ENCODE data around the gene GPX6. TPM values are rescaled to one million over a fixed set of nuclear protein-coding genes. Genes with fewer than 3 reads are reported as not detected.
"Not testable (repeated sequence)": the region's sequence is repeated elsewhere in the genome, so short reads cannot be mapped to it uniquely, and the experiment has no call there.

GPX6 gene
- total and polyA plus RNA-seq, 3 experiments from 2014 or later: not detected

- POLR2A ChIA-PET; H3K36me3 ChIP-seq (ENCODE audit: insufficient read depth, low read length); H3K9me3 ChIP-seq (ENCODE audit: low read length); H3K36me3 Mint-ChIP-seq; H3K9me3 Mint-ChIP-seq; CTCF ChIA-PET; H3K4me1 Mint-ChIP-seq; H3K4me3 Mint-ChIP-seq; H3K4me3 ChIP-seq (ENCODE audit: low read length); H3K4me1 ChIP-seq (ENCODE audit: insufficient read depth, low read length); DNase-seq; H3K27ac ChIP-seq (ENCODE audit: low read depth, low read length); H3K27ac Mint-ChIP-seq; H3K27me3 ChIP-seq (ENCODE audit: insufficient read depth, low read length, poor library complexity, severe bottlenecking): not testable (repeated sequence)
- peaks cover 14 to 54% of the 10 kb centered on the region in 2 donors for H3K27me3 Mint-ChIP-seq
These were observed 3.2 kb downstream of the GPX6 start for GRCh38 chr6:28512387-28512786.

DNA sequence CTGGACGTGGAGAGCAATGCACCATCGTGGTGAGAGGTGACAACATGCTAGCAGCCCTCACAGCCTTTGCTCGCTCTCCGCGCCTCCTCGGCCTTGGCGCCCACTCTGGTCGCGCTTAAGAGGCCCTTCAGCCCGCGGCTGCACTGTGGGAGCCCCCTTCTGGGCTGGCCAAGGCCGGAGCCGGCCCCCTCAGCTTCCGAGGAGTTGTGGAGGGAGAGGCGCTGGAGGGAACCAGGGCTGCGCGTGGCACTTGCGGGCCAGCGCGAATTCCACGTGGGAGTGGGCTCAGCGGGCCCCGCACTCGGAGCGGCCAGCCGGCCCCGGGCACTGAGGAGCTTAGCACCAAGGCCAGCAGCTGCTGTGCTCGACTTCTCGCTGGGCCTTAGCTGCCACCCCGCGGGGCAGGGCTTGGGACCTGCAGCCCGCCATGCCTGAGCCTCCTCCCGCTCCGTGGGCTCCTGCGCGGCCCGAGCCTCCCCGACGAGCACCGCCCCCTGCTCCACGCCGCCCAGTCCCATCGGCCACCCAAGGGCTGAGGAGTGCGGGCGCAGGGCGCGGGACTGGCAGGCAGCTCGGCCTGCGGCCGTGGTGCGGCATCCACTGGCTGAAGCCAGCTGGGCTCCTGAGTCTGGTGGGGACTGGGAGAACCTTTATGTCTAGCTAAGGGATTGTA is 3.8 kb downstream of the GPX6 start:
- Mint-ChIP-seq H3K4me3 (no peak overlapping the region), H3K27me3 (peaks cover 14 to 56% of the 10 kb centered on the region in 2 donors), H3K36me3 (no peaks in the 10 kb centered on the region), H3K9me3 (no peaks in the 10 kb centered on the region), H3K4me1 (peaks cover 0 to 6% (median 3%) of the 10 kb centered on the region in 3 donors), H3K27ac (no peak overlapping the region)
- CTCF ChIA-PET: no interaction called here
- Histone ChIP-seq H3K9me3 (ENCODE audit: low read length) (no peaks in the 10 kb centered on the region), H3K27me3 (ENCODE audit: insufficient read depth, low read length, poor library complexity, severe bottlenecking) (no peaks in the 10 kb centered on the region), H3K4me3 (ENCODE audit: low read length) (no peak overlapping the region), H3K27ac (ENCODE audit: low read depth, low read length) (no peak overlapping the region), H3K4me1 (ENCODE audit: insufficient read depth, low read length) (peaks cover 4% of the 10 kb centered on the region), H3K36me3 (ENCODE audit: insufficient read depth, low read length) (no peaks in the 10 kb centered on the region)
- POLR2A ChIA-PET: no interaction called here
- no peak for DNase-seq

DNA sequence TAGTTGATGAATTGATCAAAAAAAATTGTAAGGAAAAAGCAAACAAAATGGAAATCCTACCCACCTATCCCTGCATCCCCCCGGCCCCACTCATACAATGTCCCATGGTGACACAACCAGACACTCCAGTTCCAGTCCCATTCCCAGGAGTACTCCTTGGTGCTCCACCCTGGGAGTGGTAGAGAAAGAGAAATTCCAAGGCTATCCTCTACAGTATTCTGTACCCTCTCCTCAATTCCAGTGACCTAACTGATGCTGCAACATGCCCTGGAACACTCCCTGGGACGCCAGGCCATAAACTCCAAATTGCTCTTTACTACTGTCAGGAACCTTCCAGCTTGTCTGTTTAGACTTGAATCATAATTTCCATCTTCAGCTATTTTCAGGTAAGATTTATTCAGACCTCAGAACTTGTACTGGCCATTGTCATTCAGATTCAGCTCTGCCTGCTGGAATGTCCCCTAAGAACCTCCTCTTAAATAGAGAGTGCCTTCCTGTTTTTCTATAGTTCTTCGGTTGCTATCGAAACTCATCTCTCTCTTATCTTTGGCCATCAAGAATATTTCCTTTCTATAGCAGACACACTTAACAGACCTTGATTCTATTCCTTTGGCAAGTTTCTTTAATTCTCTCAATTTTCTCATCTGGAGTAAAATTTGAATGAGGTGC is 8.7 kb downstream of the GPX6 start:
- peaks cover 7% of the 10 kb centered on the region for H3K4me1 ChIP-seq (ENCODE audit: insufficient read depth, low read length)
- Mint-ChIP-seq H3K27me3 (peaks cover 13 to 39% of the 10 kb centered on the region in 2 donors), H3K4me1 (peaks cover 0 to 12% (median 3%) of the 10 kb centered on the region in 3 donors), H3K27ac (peak overlapping the region in 2 of 8 donors; percentile 42 to 94), H3K9me3 (no peaks in the 10 kb centered on the region), H3K4me3 (no peak overlapping the region), H3K36me3 (no peaks in the 10 kb centered on the region)
- ChIA-PET CTCF (no interaction called here), POLR2A (no interaction called here)
- DNase-seq: no peak
- H3K36me3 ChIP-seq (ENCODE audit: insufficient read depth, low read length): no peaks in the 10 kb centered on the region
- H3K27ac ChIP-seq (ENCODE audit: low read depth, low read length): no peak overlapping the region
- no peaks in the 10 kb centered on the region for H3K27me3 ChIP-seq (ENCODE audit: insufficient read depth, low read length, poor library complexity, severe bottlenecking)
- H3K4me3 ChIP-seq (ENCODE audit: low read length): no peak overlapping the region
- no peaks in the 10 kb centered on the region for H3K9me3 ChIP-seq (ENCODE audit: low read length)

GRCh38 chr6:28505733-28506132 is 9.9 kb downstream of the GPX6 start:
- no peak overlapping the region for H3K27ac ChIP-seq (ENCODE audit: low read depth, low read length)
- POLR2A ChIA-PET: no interaction called here
- Mint-ChIP-seq H3K27me3 (peaks cover 13 to 39% of the 10 kb centered on the region in 2 donors), H3K4me3 (no peak overlapping the region), H3K36me3 (no peaks in the 10 kb centered on the region), H3K4me1 (peaks cover 0 to 12% (median 3%) of the 10 kb centered on the region in 3 donors), H3K27ac (no peak overlapping the region), H3K9me3 (no peaks in the 10 kb centered on the region)
- no peaks in the 10 kb centered on the region for H3K27me3 ChIP-seq (ENCODE audit: insufficient read depth, low read length, poor library complexity, severe bottlenecking)
- no peak for DNase-seq
- peaks cover 7% of the 10 kb centered on the region for H3K4me1 ChIP-seq (ENCODE audit: insufficient read depth, low read length)
- no peaks in the 10 kb centered on the region for H3K36me3 ChIP-seq (ENCODE audit: insufficient read depth, low read length)
- H3K4me3 ChIP-seq (ENCODE audit: low read length): no peak overlapping the region
- H3K9me3 ChIP-seq (ENCODE audit: low read length): no peaks in the 10 kb centered on the region
- CTCF ChIA-PET: no interaction called here

- H3K9me3 Mint-ChIP-seq; H3K9me3 ChIP-seq (ENCODE audit: low read length); H3K4me1 ChIP-seq (ENCODE audit: insufficient read depth, low read length); H3K36me3 Mint-ChIP-seq; H3K4me3 Mint-ChIP-seq; H3K27ac Mint-ChIP-seq; H3K27me3 ChIP-seq (ENCODE audit: insufficient read depth, low read length, poor library complexity, severe bottlenecking); H3K36me3 ChIP-seq (ENCODE audit: insufficient read depth, low read length); CTCF ChIA-PET; H3K4me3 ChIP-seq (ENCODE audit: low read length); DNase-seq; H3K27ac ChIP-seq (ENCODE audit: low read depth, low read length); POLR2A ChIA-PET: not testable (repeated sequence)
- peaks cover 0 to 12% (median 3%) of the 10 kb centered on the region in 3 donors for H3K4me1 Mint-ChIP-seq
- H3K27me3 Mint-ChIP-seq: peaks cover 12 to 37% of the 10 kb centered on the region in 2 donors
These were observed 12.8 kb downstream of the GPX6 start for GRCh38 chr6:28502709-28503305.

- H3K27me3 ChIP-seq (ENCODE audit: insufficient read depth, low read length, poor library complexity, severe bottlenecking); CTCF ChIA-PET; H3K27ac ChIP-seq (ENCODE audit: low read depth, low read length); H3K27ac Mint-ChIP-seq; DNase-seq; H3K9me3 ChIP-seq (ENCODE audit: low read length); H3K4me3 ChIP-seq (ENCODE audit: low read length); POLR2A ChIA-PET; H3K36me3 ChIP-seq (ENCODE audit: insufficient read depth, low read length); H3K4me3 Mint-ChIP-seq; H3K36me3 Mint-ChIP-seq; H3K9me3 Mint-ChIP-seq; H3K4me1 ChIP-seq (ENCODE audit: insufficient read depth, low read length): not testable (repeated sequence)
- peaks cover 12 to 38% of the 10 kb centered on the region in 2 donors for H3K27me3 Mint-ChIP-seq
- peaks cover 0 to 10% (median 3%) of the 10 kb centered on the region in 3 donors for H3K4me1 Mint-ChIP-seq
These were observed 13.5 kb downstream of the GPX6 start for GRCh38 chr6:28502136-28502535.

DNA sequence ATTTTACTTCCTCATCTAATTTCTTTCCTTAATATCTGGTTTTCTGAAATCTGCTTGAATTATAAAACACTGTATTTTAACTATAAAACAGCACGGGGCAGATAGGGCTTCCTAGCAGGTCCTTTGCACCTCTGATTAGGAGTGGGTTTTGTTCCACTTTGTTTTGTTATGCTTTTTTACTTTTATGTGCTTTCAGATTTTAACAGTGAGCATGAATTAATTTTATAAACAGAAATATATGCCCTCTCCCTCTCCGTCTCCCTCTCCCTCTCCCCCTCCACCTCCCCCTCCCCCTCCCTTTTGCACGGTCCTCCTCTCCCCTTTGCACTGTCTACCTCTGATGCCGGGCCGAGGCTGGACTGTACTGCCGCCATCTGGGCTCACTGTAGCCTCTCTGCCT is 14.3 kb downstream of the GPX6 start:
- H3K9me3 Mint-ChIP-seq: no peaks in the 10 kb centered on the region
- Histone ChIP-seq H3K27ac (ENCODE audit: low read depth, low read length) (no peak overlapping the region), H3K4me1 (ENCODE audit: insufficient read depth, low read length) (no peaks in the 10 kb centered on the region), H3K36me3 (ENCODE audit: insufficient read depth, low read length) (no peaks in the 10 kb centered on the region), H3K9me3 (ENCODE audit: low read length) (no peaks in the 10 kb centered on the region), H3K4me3 (ENCODE audit: low read length) (no peak overlapping the region), H3K27me3 (ENCODE audit: insufficient read depth, low read length, poor library complexity, severe bottlenecking) (no peaks in the 10 kb centered on the region)
- no peak overlapping the region for H3K27ac Mint-ChIP-seq
- H3K4me1 Mint-ChIP-seq: peaks cover 0 to 1% (median 0%) of the 10 kb centered on the region in 3 donors
- no peak for DNase-seq
- CTCF ChIA-PET: no interaction called here
- no peaks in the 10 kb centered on the region for H3K36me3 Mint-ChIP-seq
- POLR2A ChIA-PET: no interaction called here
- no peak overlapping the region for H3K4me3 Mint-ChIP-seq
- H3K27me3 Mint-ChIP-seq: peaks cover 12 to 37% of the 10 kb centered on the region in 2 donors

- H3K36me3 ChIP-seq (ENCODE audit: insufficient read depth, low read length): no peaks in the 10 kb centered on the region
- ChIA-PET CTCF (no interaction called here), POLR2A (no interaction called here)
- no peaks in the 10 kb centered on the region for H3K9me3 ChIP-seq (ENCODE audit: low read length)
- no peak overlapping the region for H3K27ac ChIP-seq (ENCODE audit: low read depth, low read length)
- H3K27me3 ChIP-seq (ENCODE audit: insufficient read depth, low read length, poor library complexity, severe bottlenecking): no peaks in the 10 kb centered on the region
- no peaks in the 10 kb centered on the region for H3K4me1 ChIP-seq (ENCODE audit: insufficient read depth, low read length)
- H3K4me3 Mint-ChIP-seq: no peak overlapping the region
- H3K27ac Mint-ChIP-seq: no peak overlapping the region
- no peaks in the 10 kb centered on the region for H3K4me1 Mint-ChIP-seq
- peaks cover 9 to 41% of the 10 kb centered on the region in 2 donors for H3K27me3 Mint-ChIP-seq
- no peak overlapping the region for H3K4me3 ChIP-seq (ENCODE audit: low read length)
- no peaks in the 10 kb centered on the region for H3K9me3 Mint-ChIP-seq
- H3K36me3 Mint-ChIP-seq: no peaks in the 10 kb centered on the region
- no peak for DNase-seq
These were observed 17.7 kb downstream of the GPX6 start for GRCh38 chr6:28497893-28498292.
